ENCODE data around the gene OR8U1.

Gene OR8U1

DNA sequence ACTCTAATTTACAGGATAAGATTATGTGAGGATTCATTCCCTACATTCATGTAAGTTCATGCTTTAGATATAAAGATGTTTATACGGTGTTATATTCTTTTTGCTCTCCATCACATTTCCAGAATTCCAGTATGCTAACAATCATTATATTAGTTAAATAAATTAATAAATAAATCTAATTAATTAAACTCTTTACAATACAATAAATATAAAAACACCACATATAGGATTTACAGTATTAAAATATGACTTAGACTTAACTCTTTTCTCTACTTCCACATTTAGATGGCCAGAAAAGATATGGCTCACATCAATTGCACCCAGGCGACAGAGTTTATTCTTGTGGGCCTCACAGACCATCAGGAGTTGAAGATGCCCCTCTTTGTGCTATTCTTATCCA lies at the start of gene OR8U1:
Gene OR8U1 (plus strand): TSS at position 301 of the 400 bp plus-strand sequence. CDS start 0 bp downstream, at position 301.
- TF ChIP-seq TCF12 (IDR thresholded peaks at IDR 0.05; ENCODE audit: low read depth) (no peak), RAD21 (IDR thresholded peaks at IDR 0.05; ENCODE audit: low read depth) (no peak), EGR1 (IDR thresholded peaks at IDR 0.05) (no peak), FOXM1 (IDR thresholded peaks at IDR 0.05; ENCODE audit: borderline replicate concordance, low read depth) (no peak), NFIC (IDR thresholded peaks at IDR 0.05) (no peak), USF1 (IDR thresholded peaks at IDR 0.05) (no peak), TAF1 (IDR thresholded peaks at IDR 0.05; ENCODE audit: low read depth) (no peak), TEAD4 (IDR thresholded peaks at IDR 0.05) (no peak), CEBPB (IDR thresholded peaks at IDR 0.05) (no peak), ZBTB7A (IDR thresholded peaks at IDR 0.05; ENCODE audit: low read depth) (no peak), CREB1 (IDR thresholded peaks at IDR 0.05; ENCODE audit: low read depth) (no peak), YY1 (IDR thresholded peaks at IDR 0.05; ENCODE audit: low read depth) (no peak), EP300 (IDR thresholded peaks at IDR 0.05; ENCODE audit: borderline replicate concordance) (no peak)
- TF ChIP-seq, protein P1, sequence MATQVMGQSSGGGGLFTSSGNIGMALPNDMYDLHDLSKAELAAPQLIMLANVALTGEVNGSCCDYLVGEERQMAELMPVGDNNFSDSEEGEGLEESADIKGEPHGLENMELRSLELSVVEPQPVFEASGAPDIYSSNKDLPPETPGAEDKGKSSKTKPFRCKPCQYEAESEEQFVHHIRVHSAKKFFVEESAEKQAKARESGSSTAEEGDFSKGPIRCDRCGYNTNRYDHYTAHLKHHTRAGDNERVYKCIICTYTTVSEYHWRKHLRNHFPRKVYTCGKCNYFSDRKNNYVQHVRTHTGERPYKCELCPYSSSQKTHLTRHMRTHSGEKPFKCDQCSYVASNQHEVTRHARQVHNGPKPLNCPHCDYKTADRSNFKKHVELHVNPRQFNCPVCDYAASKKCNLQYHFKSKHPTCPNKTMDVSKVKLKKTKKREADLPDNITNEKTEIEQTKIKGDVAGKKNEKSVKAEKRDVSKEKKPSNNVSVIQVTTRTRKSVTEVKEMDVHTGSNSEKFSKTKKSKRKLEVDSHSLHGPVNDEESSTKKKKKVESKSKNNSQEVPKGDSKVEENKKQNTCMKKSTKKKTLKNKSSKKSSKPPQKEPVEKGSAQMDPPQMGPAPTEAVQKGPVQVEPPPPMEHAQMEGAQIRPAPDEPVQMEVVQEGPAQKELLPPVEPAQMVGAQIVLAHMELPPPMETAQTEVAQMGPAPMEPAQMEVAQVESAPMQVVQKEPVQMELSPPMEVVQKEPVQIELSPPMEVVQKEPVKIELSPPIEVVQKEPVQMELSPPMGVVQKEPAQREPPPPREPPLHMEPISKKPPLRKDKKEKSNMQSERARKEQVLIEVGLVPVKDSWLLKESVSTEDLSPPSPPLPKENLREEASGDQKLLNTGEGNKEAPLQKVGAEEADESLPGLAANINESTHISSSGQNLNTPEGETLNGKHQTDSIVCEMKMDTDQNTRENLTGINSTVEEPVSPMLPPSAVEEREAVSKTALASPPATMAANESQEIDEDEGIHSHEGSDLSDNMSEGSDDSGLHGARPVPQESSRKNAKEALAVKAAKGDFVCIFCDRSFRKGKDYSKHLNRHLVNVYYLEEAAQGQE (IDR thresholded peaks at IDR 0.05; ENCODE audit: low read depth) = no peak
- TF ChIP-seq, protein P2, sequence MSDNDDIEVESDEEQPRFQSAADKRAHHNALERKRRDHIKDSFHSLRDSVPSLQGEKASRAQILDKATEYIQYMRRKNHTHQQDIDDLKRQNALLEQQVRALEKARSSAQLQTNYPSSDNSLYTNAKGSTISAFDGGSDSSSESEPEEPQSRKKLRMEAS (IDR thresholded peaks at IDR 0.05) = no peak

- TF ChIP-seq NFIC (IDR thresholded peaks at IDR 0.05) (no peak), EGR1 (IDR thresholded peaks at IDR 0.05) (no peak), TEAD4 (IDR thresholded peaks at IDR 0.05) (no peak), TAF1 (IDR thresholded peaks at IDR 0.05; ENCODE audit: low read depth) (no peak), RAD21 (IDR thresholded peaks at IDR 0.05; ENCODE audit: low read depth) (no peak), ZBTB7A (IDR thresholded peaks at IDR 0.05; ENCODE audit: low read depth) (no peak), CEBPB (IDR thresholded peaks at IDR 0.05) (no peak), EP300 (IDR thresholded peaks at IDR 0.05; ENCODE audit: borderline replicate concordance) (no peak), YY1 (IDR thresholded peaks at IDR 0.05; ENCODE audit: low read depth) (no peak)
- TF ChIP-seq, protein P2 (IDR thresholded peaks at IDR 0.05) = no peak
These were observed 43.4 kb upstream of the OR8U1 start for GRCh38 chr11:56331861-56332491.

DNA sequence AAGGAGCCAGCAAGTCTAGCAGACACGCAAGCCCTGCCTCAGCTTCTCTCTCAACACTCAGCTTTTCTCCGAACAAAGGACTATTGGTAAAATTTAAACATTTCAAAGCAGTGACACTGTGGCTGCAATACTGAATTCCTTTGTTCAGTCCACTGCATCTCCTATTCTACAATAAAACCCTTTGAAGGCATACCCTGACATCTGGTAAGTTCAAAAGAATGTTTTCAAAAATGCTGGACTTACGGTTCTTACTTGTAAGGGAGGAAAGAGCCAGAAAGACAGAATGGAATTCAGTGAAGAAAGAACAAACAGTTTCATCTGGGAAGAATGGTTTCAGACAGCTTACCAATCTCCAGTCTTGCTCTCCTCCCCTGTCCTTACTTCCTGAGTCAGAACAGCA lies 42.3 kb upstream of the OR8U1 start:
- TF ChIP-seq FOXM1 (IDR thresholded peaks at IDR 0.05; ENCODE audit: borderline replicate concordance, low read depth) (no peak), EP300 (IDR thresholded peaks at IDR 0.05; ENCODE audit: borderline replicate concordance) (no peak), TEAD4 (IDR thresholded peaks at IDR 0.05) (no peak), CEBPB (IDR thresholded peaks at IDR 0.05) (no peak), CREB1 (IDR thresholded peaks at IDR 0.05; ENCODE audit: low read depth) (no peak)
- TF ChIP-seq, protein P2 (IDR thresholded peaks at IDR 0.05) = no peak
- TF ChIP-seq, protein P1 (IDR thresholded peaks at IDR 0.05; ENCODE audit: low read depth) = no peak

DNA sequence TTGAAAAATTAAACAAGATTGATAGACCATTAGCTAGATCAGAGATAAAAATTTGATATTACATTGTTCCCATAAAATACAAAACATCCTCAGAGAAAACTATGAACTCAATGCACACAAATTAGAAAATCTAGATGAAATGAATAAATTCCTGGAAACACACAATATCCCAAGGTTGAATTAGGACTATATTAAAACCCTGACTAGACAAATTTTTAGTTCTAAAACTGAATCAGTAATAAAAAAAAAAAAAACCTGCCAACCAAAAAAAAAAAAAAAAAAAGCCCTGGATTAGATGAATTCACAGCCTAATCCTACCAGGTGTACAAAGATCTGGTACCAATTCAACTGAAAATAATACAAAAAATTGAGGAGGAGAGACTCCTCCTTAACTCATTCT lies 35.1 kb upstream of the OR8U1 start:
- TF ChIP-seq FOXM1 (IDR thresholded peaks at IDR 0.05; ENCODE audit: borderline replicate concordance, low read depth) = no peak
- TF ChIP-seq, protein P2 (IDR thresholded peaks at IDR 0.05) = no peak

GRCh38 chr11:56345739-56346138 lies 29.7 kb upstream of the OR8U1 start, which contains the start of gene OR8K1:
TSS of gene OR8K1 (plus strand) at chr11:56346039. CDS start at chr11:56346039, 0 bp downstream.
- TF ChIP-seq YY1 (IDR thresholded peaks at IDR 0.05; ENCODE audit: low read depth) = no peak

GRCh38 chr11:56353991-56354390 lies 21.4 kb upstream of the OR8U1 start, which contains the start of gene OR8J1:
TSS of gene OR8J1 (plus strand) at chr11:56354291. CDS start at chr11:56360247, 5,956 bp downstream.
- TF ChIP-seq ZBTB7A (IDR thresholded peaks at IDR 0.05; ENCODE audit: low read depth) = no peak
- TF ChIP-seq TAF1 (IDR thresholded peaks at IDR 0.05; ENCODE audit: low read depth) = no peak
- no peak for TF ChIP-seq USF1 (IDR thresholded peaks at IDR 0.05)
- TF ChIP-seq CEBPB (IDR thresholded peaks at IDR 0.05) = no peak
- TF ChIP-seq, protein P2 (IDR thresholded peaks at IDR 0.05) = no peak

Measured in Ishikawa (cell line).